Measurements from ENCODE around the gene SLC25A21. TPM values are rescaled to one million over a fixed set of nuclear protein-coding genes. Genes with fewer than 3 reads are reported as not detected.
"Not testable (repeated sequence)": the region's sequence is repeated elsewhere in the genome, so short reads cannot be mapped to it uniquely, and the experiment has no call there.

SLC25A21 gene
- total and polyA plus RNA-seq, 8 donors = 0.37 to 0.92 (median 0.60) TPM

GRCh38 chr14:36869125-36869524 is 303.3 kb downstream of the SLC25A21 start:
- FAIRE-seq = no peak
- no peak overlapping the region for H3K4me3 ChIP-seq
- TF ChIP-seq, protein P1, sequence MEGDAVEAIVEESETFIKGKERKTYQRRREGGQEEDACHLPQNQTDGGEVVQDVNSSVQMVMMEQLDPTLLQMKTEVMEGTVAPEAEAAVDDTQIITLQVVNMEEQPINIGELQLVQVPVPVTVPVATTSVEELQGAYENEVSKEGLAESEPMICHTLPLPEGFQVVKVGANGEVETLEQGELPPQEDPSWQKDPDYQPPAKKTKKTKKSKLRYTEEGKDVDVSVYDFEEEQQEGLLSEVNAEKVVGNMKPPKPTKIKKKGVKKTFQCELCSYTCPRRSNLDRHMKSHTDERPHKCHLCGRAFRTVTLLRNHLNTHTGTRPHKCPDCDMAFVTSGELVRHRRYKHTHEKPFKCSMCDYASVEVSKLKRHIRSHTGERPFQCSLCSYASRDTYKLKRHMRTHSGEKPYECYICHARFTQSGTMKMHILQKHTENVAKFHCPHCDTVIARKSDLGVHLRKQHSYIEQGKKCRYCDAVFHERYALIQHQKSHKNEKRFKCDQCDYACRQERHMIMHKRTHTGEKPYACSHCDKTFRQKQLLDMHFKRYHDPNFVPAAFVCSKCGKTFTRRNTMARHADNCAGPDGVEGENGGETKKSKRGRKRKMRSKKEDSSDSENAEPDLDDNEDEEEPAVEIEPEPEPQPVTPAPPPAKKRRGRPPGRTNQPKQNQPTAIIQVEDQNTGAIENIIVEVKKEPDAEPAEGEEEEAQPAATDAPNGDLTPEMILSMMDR (IDR thresholded peaks at IDR 0.05) = no peak
- intact Hi-C loops (cut with DNase I) = no loop called here
- H3K27me3 ChIP-seq = no peaks in the 10 kb centered on the region
- H3K36me3 ChIP-seq = no peaks in the 10 kb centered on the region
- no peak for DNase-seq
- H3K4me1 ChIP-seq = no peaks in the 10 kb centered on the region
- no peak overlapping the region for H3K27ac ChIP-seq
- ATAC-seq = no peak
- WGBS, 2 donors = 52 to 71% methylated on average over 1 of the region's 1 CpG
- H3K9me3 ChIP-seq = no peaks in the 10 kb centered on the region

DNA sequence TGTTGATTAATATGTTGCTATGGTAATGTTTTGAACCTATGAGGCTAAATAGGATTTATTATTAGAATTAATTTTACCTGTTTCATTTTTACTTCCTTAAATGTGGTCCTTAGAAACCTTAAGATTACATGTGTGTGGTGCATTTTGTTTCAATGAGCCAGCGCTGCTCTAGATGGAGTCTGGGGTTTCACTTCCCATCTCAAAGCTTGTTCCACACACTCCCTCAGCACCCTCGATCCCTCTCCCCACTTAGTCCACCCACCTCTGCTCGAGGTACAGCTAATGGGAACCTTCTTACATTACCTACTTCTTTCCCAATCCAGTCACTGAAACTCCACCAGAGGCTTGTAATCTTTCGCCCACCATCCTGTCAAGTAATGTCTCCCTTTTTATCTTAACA is 305.5 kb downstream of the SLC25A21 start:
- H3K4me1 ChIP-seq = no peaks in the 10 kb centered on the region

GRCh38 chr14:36863271-36863670 is 309.1 kb downstream of the SLC25A21 start:
- H3K36me3 ChIP-seq = no peaks in the 10 kb centered on the region
- no peaks in the 10 kb centered on the region for H3K27me3 ChIP-seq
- WGBS, 2 donors = 64 to 67% methylated on average over 3 of the region's 3 CpGs
- H3K27ac ChIP-seq = no peak overlapping the region
- H3K4me3 ChIP-seq = no peak overlapping the region
- H3K4me1 ChIP-seq = no peaks in the 10 kb centered on the region
- ATAC-seq = no peak
- intact Hi-C loops (cut with DNase I) = no loop called here
- no peaks in the 10 kb centered on the region for H3K9me3 ChIP-seq
- FAIRE-seq = no peak
- TF ChIP-seq, protein P1 (IDR thresholded peaks at IDR 0.05) = no peak
- no peak for DNase-seq

More for the DNA sequence above, 305.5 kb downstream of the SLC25A21 start:
- FAIRE-seq (no peak), ATAC-seq (no peak), DNase-seq (no peak)
- H3K4me3 ChIP-seq = no peak overlapping the region
- H3K27me3 ChIP-seq = no peaks in the 10 kb centered on the region
- H3K36me3 ChIP-seq = no peaks in the 10 kb centered on the region
- TF ChIP-seq, protein P1 (IDR thresholded peaks at IDR 0.05) = no peak
- no peaks in the 10 kb centered on the region for H3K9me3 ChIP-seq
- WGBS, 2 donors = 79 to 83% methylated on average over 4 of the region's 4 CpGs
- no peak overlapping the region for H3K27ac ChIP-seq
- intact Hi-C loops (cut with DNase I) = no loop called here

- H3K9me3 ChIP-seq; FAIRE-seq; H3K4me3 ChIP-seq; H3K27ac ChIP-seq; H3K36me3 ChIP-seq; ATAC-seq; intact Hi-C loops (cut with DNase I); H3K4me1 ChIP-seq; DNase-seq; H3K27me3 ChIP-seq: not testable (repeated sequence)
These were observed 310.2 kb downstream of the SLC25A21 start for GRCh38 chr14:36862237-36862636.

DNA sequence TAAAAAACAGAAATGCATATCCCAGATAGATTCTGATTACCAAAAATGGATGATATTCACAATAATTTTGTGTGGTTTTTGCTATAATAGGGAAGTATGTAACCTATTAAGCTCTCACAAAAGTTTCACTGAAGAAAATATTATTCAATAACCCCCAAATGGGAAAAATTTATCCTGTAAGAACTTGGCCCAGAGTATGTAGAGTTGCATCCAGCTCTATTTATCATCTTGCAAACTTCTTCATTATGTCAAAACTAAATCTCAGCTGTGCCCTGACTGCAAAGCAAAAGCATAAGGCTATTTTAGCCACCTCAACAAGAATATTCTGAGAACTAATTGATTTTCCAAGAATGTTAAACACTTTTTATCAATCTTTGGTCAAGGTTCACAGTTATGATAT is 311.6 kb downstream of the SLC25A21 start:
- intact Hi-C loops (cut with DNase I) = no loop called here
- TF ChIP-seq, protein P1 (IDR thresholded peaks at IDR 0.05) = no peak
- FAIRE-seq = no peak

DNA sequence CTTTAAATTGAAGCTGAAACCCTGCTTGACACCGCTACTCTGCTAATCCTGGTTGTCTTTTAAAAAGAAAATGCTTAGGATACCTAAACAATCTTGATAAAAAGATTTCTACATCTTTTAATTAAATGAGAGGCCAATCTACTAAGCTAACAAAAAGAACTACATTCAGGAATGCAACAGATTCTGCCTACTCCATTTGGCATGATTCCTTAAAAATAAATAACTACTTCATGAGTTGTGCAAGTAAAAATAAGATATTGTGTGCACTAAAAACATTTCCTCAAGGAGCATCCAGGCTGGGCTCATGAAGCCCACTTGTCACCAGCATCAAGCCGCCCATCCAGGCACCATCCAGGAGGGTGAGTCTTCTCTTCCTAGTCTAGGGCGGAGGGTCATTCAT is 313.3 kb downstream of the SLC25A21 start:
- FAIRE-seq (no peak), ATAC-seq (no peak), DNase-seq (no peak)
- Histone ChIP-seq H3K9me3 (no peaks in the 10 kb centered on the region), H3K36me3 (no peaks in the 10 kb centered on the region), H3K27me3 (no peaks in the 10 kb centered on the region), H3K27ac (no peak overlapping the region), H3K4me3 (no peak overlapping the region), H3K4me1 (no peaks in the 10 kb centered on the region)
- TF ChIP-seq, protein P1 (IDR thresholded peaks at IDR 0.05) = no peak
- intact Hi-C loops (cut with DNase I) = no loop called here
- 83 to 87% methylated on average over 3 of the region's 3 CpGs for WGBS, 2 donors

More for the DNA sequence above, 311.6 kb downstream of the SLC25A21 start:
- no peak overlapping the region for H3K27ac ChIP-seq
- no peaks in the 10 kb centered on the region for H3K27me3 ChIP-seq
- ATAC-seq (no peak), DNase-seq (no peak)
- no peaks in the 10 kb centered on the region for H3K9me3 ChIP-seq
- H3K4me3 ChIP-seq = no peak overlapping the region
- no peaks in the 10 kb centered on the region for H3K36me3 ChIP-seq
- H3K4me1 ChIP-seq = no peaks in the 10 kb centered on the region

Measured in pancreas (tissue), 10 donors.